CD4-positive, alpha-beta T cell treated with Interleukin-6 at 100 ng/mL for 8 hours (primary cell): ENCODE results near the gene PPIA.

Experiments used
- DNase-seq: peaks from one replicate; pipeline ENCODE4 v3.0.0-alpha.2; 2020; ENCODE audit warnings: mixed read lengths, low spot score

The PPIA gene

DNA sequence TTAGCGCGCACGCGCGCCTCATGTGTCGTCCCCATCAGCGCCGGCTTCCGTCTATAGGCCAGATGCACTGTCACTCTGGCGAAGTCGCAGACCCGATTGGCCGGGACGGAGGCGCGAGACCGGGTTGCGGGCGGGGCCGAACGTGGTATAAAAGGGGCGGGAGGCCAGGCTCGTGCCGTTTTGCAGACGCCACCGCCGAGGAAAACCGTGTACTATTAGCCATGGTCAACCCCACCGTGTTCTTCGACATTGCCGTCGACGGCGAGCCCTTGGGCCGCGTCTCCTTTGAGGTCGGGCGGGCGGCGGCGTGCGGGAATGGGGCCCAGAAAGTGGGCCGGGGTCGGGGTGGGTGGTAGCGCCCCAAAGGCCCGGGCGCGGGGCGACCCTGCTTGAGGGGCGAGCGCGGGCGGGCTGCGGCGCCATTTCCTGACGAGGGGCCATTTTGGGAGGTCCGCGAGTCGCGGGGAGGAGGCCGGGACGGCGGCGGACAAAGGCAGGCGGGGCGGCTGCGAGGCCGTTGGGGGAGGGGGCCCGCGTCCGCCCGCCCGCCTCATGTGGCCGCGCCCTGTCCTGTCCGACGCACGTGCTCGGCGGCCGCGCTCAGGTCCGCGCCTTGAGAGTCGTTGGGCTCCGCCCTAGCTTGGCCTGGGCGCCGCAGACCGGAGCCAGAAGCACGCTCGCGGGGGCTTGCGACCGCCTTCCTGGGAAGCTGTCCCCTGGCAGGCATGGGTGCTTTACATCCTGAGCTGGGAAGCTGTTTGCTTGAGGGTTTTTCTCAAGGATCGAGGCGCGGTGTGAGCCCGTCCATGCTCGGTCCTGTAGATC is at the start of gene PPIA:
TSS of gene PPIA (plus strand) at position 178 of the 825 bp plus-strand sequence. CDS start at position 222, 44 bp downstream.
- peak; percentile 98 for DNase-seq

DNA sequence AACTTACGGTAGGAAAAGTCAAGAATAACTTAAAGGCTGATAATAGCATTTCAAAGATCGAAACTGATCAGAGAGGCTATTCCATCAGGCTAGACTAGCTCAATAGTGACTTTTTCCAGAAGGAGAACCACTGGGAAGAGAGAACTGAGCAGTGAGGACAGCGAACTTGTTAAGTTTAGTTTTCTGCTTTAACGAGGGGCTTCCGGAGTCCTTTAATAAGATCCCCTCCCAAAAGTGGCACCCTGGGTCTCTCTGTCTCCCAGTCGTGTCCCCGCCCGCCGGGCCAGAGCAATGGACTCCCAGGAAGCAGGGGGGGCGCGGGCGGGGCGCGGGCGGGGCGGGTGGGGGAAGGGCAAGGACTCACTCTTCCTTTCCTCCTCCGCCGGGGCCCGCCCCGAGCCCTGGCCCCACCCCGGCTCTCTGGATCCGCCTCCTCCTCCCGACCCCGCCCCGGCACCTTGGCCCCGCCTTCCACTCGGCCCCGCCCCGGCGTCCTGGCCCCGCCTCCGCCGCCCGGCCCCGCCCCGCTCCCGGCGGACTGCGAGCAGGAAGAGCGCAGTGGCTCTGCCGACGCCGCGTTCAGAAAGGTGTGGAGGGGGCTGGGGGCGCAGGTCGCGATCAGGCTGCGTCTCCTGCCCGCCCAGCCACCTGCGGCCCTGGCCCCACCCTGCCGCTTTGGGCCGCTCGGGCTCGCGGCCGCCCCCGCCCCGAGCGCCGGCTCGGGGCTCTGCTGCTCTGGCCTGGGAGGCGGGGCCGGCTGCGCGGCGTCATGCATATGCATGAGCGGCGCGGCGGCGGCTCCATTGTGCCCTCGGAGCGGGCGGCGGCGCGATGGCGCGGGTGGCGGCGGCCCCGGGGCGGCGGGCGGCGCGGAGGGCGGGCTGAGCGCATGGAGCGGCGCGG is 48.2 kb upstream of the PPIA start, which contains the start of gene ZMIZ2:
TSS of gene ZMIZ2 (plus strand) at position 803 of the 903 bp plus-strand sequence. CDS start 7,403 bp downstream, outside the sequence.
- peak; percentile 92 for DNase-seq

DNA sequence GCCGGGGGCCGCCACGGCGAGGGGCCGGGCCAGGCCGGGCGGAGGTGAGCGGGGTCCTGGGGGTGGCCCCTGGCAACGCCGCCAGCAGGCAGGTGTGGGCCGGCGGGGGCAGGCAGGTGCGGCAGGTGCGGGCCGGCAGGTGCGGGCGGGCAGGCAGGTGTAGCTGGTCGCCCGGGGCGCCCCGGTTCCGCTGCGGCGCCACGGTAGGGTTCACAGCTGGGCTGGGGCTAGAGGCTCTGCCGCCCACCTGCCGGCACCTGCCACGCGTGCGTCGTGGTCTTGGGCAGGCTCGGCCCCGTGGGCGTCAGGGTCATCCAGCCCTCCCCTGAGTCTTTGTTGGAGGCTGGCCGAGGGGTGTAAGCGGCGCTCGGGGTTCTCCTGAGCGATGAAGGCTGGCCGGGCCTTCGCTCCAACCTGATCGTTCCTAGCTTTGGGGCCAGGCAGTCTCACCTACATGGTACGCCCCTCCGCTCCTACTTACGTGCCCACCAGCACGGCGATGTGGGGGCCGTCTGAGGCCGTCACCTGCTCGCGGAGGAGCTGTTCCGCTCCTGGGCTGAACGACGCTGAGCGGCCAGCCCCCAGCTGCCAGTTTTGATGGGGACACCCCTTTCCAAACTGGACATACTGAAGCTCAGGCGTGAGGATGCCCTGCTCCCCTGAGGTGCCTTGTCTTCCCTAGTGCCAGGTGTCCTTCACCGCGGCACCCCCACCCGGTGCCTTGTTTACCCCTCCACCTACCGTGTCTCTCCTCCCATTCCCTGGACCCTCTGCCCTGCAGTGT is 47.3 kb upstream of the PPIA start:
- DNase-seq = no peak

DNA sequence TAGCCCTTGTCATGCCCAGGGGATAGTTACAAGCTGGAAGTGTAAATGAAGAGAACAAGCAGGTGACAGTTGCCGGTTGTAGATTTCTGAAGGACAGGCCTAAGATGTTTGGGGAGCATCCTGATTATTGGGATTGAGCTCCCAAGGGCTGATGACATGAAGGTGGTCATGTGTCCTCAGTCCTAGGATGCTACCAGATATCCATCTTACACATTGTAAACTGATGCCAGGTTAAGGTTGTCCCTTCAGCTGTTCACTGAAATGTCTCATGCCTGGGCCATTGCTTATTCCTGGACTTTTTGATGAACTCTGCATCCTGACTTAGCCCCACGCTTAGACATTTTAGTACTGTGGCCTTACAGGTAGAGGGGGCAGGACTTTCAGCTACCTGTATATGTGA is 46.5 kb upstream of the PPIA start:
- no peak for DNase-seq

DNA sequence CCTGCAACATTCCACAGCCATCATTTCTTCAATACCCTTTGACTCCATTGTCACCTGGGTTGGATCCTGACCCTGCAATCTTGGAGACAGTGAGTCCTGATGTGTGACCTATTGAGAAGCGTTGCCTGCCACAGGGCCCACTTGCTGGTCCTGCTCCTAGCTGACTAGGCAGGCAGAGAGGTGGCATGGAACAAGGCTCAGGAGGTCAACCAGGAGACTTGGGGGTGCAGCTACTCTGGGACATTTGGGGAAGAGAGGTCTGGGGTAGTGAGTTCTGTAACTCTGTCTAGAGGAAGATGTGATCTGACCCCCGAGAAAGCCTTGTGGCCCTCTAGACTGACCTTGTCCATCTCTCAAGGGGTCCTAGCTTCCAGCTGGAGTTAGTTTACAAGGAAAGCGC is 46.1 kb upstream of the PPIA start:
- no peak for DNase-seq

DNA sequence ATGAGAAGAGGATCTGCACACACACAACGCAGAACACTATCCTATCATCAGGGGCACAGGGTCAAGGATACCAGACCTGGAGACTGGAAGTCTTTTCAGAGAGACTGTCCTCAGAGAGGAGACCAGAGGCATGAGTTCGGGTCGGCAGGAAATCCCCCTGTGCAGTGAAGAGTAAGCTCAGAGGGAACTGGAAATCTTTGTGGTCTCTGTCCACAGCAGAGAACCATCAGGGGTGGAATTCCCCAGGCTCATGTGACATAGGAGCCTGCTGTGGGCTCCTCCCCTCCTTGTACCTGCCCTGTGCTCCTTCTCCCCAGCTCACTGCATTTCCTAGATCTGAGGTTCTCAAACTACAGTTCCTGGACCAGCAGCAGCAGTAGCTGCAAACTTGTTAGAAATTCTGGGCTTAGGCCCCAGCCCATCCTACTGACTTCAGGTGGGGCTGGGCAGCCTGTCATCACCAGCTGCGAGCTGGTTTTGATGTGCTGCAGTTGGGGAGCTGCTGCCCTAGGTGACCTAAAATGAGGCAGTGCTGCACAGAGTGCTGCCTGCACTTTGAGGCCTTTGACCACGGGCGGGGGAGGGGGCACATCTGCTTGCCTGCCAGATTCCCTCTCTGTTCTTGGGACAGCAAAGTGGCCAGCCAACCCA is 45.4 kb upstream of the PPIA start:
- DNase-seq = peak; percentile 60

DNA sequence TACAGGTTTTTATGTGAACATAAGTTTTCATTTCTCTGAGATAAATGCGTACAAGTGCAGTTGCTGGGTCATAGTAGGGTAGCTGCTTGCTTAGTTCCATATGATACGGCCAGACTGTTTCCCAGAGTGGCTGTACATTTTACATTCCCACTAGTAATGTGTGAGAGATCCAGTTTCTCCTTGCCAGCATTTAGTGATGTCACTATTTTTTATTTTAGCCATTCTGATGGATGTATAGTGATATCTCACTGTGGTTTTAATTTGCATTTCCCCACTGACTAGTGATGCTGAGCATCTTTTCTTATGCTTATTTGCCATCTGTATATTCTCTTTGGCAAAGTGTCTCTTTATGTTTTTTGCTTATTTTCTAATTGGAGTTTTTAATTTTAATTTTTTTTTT is 43.7 kb upstream of the PPIA start:
- DNase-seq = no peak

DNA sequence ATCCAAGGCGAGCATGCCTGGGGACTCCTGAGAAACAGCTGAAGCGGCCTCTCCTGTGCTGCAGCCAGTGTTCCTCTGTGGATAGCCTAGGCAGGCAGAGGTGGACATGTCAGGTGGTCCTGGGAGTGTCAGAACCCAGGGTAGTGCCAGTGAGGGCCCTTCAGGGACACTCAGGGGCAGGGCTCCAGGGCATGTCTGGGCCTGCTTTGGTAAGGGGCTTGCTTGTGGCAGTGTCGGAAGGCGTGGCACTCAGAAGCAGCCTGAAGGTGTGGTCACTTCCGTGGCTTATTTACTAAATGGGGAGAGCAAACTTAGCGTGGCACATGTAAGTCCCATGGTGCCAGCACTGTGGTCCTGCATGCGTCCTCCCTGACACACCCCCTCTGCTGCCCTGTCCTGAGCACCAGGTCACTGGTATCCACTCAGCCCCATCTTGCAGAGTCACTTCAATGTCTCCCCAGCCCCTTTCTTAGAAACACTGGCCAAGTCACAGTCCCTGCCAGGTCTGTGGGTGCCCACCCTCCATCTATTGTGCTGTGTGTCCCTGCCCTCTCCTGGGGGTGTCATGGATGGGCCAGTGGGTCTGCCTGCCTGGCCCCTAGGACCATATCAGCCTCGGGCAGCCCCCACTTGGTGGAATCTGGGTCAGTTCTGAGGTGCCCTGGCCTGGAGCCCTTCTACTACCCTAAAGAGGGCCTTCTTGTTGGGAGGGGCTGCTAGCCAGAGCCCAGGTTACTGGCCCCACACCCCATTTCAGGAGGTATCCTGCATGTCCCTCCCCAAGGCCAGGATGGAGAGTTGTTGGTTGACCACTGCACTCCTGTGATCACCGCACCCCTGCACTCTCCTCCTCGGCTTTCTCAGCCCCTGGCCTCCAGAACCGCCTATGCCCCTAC is 41.4 kb upstream of the PPIA start:
- DNase-seq = no peak

DNA sequence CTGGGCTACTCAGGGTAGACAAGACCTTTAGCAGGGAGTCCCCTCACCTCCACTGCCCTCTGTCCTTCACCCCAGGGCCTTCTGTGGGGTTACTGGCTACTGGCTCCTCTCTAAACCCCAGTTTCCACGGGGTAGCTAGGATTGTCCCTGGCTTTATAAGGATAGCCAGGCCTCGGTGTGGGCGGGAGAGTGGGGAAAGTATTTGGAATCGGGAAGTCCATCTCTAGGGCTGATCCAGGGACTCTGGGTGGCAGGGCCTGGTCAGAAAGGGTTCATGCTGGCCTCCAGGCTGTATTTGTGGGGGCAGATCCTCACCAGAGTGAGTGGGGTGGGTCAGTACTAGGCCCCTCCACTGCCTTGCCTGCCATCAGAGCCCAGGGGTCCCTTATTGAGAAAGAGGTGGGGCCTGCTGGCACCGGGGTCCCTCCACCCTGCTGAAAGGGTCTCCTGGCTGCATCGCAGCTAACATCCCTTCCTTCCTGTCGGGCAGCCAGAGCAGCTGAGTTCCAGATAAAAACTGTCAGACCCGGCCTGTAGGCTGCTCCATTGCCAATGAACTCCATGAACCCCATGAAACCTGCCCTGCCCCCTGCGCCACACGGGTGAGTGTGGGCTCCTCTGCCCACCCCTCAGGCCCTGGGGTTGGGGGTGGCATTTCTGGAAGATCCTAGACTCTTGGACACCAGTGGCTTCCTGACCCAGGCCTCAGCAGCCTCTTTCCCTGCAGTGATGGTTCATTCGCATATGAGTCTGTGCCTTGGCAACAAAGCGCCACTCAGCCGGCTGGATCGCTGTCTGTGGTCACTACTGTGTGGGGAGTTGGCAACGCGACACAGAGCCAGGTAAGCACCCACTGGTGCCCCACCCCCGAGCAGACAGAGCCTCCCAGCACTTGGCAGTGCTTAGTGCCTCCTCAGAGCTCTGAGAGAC is 40.5 kb upstream of the PPIA start:
- DNase-seq = no peak

DNA sequence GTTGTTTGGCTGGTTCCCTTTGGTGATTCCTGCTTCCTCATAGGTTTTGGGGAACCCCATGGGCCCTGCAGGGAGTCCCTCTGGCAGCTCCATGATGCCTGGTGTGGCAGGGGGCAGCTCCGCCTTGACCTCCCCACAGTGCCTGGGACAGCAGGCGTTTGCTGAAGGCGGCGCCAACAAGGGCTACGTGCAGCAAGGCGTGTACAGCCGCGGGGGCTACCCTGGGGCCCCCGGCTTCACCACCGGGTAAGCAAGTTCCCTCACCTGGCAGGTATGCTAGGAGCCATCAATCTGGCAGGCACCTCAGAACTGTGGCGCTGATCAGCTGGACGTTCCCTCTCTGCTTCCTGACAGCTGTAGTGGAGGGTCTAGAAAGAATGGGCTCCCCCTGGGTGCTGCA is 39.6 kb upstream of the PPIA start:
- no peak for DNase-seq

DNA sequence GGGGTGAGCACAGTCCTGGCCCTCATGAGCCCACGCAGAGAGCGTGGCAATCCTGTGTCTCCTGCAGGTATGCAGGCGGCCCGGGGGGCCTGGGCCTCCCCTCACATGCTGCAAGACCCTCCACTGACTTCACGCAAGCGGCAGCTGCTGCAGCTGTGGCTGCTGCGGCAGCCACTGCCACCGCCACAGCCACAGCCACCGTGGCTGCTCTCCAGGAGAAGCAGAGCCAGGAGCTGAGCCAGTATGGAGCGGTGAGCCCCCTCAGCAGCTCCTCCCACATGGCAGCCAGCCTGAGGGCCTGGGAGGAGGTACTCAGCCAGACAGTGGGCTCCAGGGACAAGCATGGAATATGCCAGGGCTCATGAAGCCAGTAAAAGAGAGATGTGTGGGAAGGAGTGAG is 39.2 kb upstream of the PPIA start:
- no peak for DNase-seq

DNA sequence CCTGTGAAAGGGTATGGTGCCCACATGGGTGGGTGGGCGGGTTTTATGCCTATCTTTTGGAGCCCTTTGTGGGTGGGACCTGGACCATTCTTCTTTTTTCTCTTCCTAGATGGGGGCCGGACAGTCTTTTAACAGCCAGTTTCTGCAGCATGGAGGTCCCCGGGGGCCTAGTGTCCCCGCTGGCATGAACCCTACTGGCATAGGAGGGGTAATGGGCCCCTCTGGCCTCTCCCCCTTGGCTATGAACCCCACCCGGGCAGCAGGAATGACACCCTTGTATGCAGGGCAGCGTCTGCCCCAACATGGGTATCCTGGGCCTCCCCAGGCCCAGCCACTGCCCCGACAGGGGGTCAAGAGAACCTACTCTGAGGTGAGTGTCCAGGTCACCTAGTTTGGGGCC is 38.7 kb upstream of the PPIA start:
- no peak for DNase-seq

DNA sequence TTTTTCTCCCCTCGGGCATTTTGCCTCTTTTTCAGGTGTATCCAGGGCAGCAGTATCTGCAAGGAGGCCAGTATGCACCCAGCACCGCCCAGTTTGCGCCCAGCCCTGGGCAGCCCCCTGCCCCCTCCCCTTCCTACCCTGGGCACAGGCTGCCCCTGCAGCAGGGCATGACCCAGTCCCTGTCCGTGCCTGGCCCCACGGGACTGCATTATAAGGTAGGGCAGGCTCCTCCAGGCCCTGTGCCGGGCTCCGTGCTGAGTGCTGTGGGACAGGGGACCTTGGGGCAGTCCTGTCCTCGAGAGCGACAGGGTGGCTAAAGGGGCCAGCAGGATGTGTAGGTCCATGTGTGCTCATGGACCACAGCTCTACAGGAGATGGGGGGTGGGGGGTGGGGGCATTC is 37.2 kb upstream of the PPIA start:
- DNase-seq = no peak

DNA sequence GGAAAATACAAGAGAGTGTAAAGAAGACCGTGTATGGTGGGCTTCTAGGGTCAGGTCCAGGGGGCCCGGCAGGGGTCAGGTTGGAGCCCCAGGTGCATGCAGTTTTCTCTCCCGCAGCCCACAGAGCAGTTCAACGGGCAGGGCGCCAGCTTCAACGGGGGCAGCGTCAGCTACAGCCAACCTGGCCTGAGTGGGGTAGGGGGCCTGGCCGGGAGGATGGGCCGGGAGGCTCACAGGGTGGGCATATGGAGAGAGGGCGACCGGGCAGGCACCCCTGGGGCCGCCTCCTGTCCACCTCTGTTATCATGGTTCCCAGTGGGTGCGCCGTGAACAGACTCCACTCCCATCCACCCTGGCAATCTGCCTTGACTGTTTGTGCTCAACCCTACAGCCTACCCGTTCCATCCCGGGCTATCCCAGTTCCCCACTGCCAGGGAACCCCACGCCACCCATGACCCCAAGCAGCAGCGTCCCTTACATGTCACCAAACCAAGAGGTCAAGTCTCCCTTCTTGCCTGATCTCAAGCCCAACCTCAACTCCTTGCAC is 36.4 kb upstream of the PPIA start:
- no peak for DNase-seq

DNA sequence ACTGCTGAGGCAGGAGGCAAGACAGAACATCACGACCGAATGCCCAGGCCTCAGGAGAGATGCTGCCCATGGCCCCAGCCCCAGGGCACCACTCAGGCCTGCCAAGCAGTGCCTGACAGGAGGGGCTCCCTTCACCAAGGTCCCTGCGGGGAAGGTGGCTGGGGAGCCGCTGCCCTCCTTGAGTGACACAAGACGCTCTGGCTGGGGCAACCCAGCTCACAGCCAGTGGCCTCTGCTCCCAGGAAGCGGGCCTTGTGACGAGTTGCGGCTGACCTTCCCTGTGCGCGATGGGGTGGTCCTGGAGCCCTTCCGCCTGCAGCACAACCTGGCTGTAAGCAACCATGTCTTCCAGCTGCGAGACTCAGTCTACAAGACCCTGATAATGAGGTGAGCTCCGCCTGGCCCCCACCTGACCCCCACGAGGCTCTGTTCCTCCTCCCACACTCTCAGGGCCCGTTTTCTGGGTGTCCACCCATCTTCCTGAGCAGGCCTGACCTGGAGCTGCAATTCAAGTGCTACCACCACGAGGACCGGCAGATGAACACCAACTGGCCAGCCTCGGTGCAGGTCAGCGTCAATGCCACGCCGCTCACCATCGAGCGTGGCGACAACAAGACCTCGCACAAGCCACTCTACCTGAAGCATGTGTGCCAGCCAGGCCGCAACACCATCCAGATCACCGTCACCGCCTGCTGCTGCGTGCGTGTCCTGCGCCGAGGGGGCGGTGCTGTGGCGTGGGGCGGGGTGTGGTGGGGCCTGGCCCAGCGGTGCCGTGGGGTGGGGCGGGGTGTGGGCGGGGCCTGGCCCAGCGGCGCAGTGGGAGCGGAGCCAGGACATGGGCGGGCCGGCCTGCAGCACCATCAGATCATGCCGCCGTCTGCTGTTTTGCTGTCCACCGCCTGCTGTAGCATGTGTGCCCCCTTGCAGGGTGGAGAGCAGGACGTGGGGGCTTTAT is 35.0 kb upstream of the PPIA start:
- no peak for DNase-seq

DNA sequence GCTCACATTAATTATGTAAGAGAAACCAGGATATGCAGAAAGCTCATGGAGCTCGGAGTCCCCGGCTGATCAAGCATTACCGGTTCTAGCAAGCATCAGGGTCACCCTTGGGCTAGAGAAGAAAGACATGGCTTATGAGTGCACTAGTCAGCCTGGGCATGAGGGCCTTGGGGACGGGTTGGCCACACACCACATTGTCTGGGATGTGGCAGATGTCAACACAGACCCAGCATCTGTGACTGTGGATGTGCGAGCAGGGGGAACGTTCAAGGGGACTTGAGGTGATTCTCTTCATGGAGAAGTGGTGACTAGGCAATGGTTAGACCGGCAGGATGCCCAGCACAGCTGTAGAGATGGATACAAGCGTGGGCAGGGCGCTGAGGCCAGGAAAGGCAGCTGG is 34.2 kb upstream of the PPIA start:
- DNase-seq = no peak

DNA sequence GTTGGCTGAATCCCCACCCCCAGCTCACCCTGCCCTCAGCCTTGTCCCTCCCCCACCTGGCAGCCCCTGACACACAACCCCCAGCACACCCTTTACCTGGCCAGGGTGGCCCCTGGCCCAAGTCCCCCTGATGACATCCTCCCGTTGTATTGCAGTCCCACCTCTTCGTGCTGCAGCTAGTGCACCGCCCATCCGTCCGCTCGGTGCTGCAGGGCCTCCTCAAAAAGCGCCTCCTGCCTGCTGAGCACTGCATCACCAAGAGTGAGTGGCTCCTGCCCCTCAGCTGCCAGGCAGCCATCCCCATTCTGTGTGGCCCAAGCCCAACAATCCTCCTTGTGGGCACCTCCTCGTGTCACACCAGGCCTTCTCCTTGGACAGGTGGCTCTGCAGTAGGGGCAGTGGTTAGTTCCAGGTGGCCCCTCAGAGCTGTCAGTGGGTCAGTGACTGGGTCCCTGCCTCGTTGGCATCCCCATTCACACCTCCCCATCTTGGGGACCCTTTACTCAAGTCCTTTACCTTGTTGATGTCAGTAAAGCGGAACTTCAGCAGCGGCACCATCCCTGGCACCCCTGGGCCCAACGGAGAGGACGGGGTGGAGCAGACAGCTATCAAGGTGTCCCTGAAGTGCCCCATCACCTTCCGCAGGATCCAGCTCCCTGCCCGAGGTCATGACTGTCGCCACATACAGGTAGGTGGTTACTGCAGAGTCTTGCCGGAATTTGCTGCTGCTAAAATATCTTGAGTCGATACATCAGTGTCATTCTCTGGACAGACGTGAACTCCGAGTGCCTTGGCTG is 33.6 kb upstream of the PPIA start:
- no peak for DNase-seq
